Heart left ventricle (tissue), 16 donors: ENCODE results near the gene NME7. TPM values are rescaled to one million over a fixed set of nuclear protein-coding genes. Genes with fewer than 3 reads are reported as not detected.
A peak's percentile ranks its signal among the peaks of the same experiment; 100 is the strongest.

ENCODE experiments used
- ATAC-seq, 4 donors: fragments of 200-7000 bp; cut with Tn5 transposase; one replicate each; pipeline ENCODE4 v1.9.1; 2020 to 2022; ENCODE audit warnings: moderate library complexity in 4 of 4, mild to moderate bottlenecking in 3 of 4, moderate number of reproducible peaks in 1 of 4
- DNase-seq, 5 donors: peaks; one replicate each; pipeline ENCODE4 v3.0.0-alpha.2; 2020
- H3K27ac ChIP-seq, 12 donors: fragments of 200-600 bp; sonication (generic) in 4 of 12; one replicate each; pipeline versions ENCODE4 v1.5.0 to v1.8.0; 2016 to 2022; ENCODE audit warnings: mild to moderate bottlenecking in 2 of 12
- H3K27me3 ChIP-seq, 9 donors: fragments of 200-600 bp; sonication (generic) in 2 of 9; one replicate each; pipeline versions ENCODE4 v1.5.1 to v1.8.0; 2016 to 2022; ENCODE audit warnings: mild to moderate bottlenecking in 3 of 9
- H3K36me3 ChIP-seq, 9 donors: fragments of 200-600 bp; sonication (generic) in 2 of 9; one replicate each; pipeline versions ENCODE4 v1.5.0 to v1.8.0; 2018 to 2022; ENCODE audit warnings: mild to moderate bottlenecking in 2 of 9
- H3K4me1 ChIP-seq, 12 donors: fragments of 200-600 bp; sonication (generic) in 4 of 12; one replicate each; pipeline versions ENCODE4 v1.5.0 to v1.8.0; 2016 to 2022; ENCODE audit warnings: mild to moderate bottlenecking in 3 of 12
- H3K4me3 ChIP-seq, 12 donors: fragments of 200-600 bp; sonication (generic) in 4 of 12; one replicate each; pipeline versions ENCODE4 v1.5.0 to v1.8.0; 2017 to 2022; ENCODE audit warnings: mild to moderate bottlenecking in 9 of 12, moderate library complexity in 4 of 12
- H3K9me3 ChIP-seq, 12 donors: fragments of 200-600 bp; sonication (generic) in 4 of 12; one replicate each; pipeline versions ENCODE4 v1.5.0 to v1.8.0; 2016 to 2022; ENCODE audit warnings: mild to moderate bottlenecking in 1 of 12
- CTCF ChIP-seq, 12 donors: fragments of 200-600 bp; sonication (generic) in 4 of 12; IDR thresholded peaks; one replicate each; pipeline versions ENCODE4 v1.5.0 to v1.8.0; 2018 to 2022; ENCODE audit warnings: antibody characterized with exemption in 12 of 12, mild to moderate bottlenecking in 5 of 12
- POLR2A ChIP-seq, 2 donors: fragments of 450-650 bp; IDR thresholded peaks; one replicate each; pipeline ENCODE4 v1.6.1; 2017; ENCODE audit warnings: antibody characterized with exemption in 2 of 2, mild to moderate bottlenecking in 2 of 2, moderate library complexity in 2 of 2
- WGBS, 4 donors: extraction: QIAGEN DNeasy Blood & Tissue Kit in 2 of 4; methylation state at CpG; one replicate each; pipeline versions ENCODE4 v1.1.5 to v1.1.7; 2013 to 2018; 5-methylcytosine and 5-hydroxymethylcytosine counted together
- intact Hi-C, 10 donors: fragments of 100-400 bp; cut with DNase I; formaldehyde crosslinking; loops; one replicate each; pipeline versions ENCODE4 v1.11.1 to v1.14.2; 2022
- polyA plus RNA-seq, 2 donors: library from polyadenylated mRNA; stranded (reverse); fragments of 200-250 nt; gene quantifications; one replicate each; pipeline ENCODE4 v1.2.3, GENCODE V29; 2013
- total RNA-seq, 9 donors: library from RNA; depleted of rRNA in 2 of 9; stranded (reverse); fragments of >200 nt in 2 of 9; fragmentation: NEBNext Ultra II Directional in 3 of 9; extraction: Animal tissue kit (Norgen Biotek cat#: 25700) in 3 of 9; gene quantifications; one replicate each; pipeline versions ENCODE4 v1.1.0 to v1.2.4, GENCODE V29; 2016 to 2023
- donor health status: ischemic (EF 13 %, LVEDD 7.1; RV severe dilation, severe dysfunction).
- donor health status: healthy with polysubstance abuse.
- donor health status: DM: no; HTN: yes; CAD: no.
- donor health status: DM: no; HTN: no; CAD: no.
- donor health status: ischemic (EF 25% LVEDD 6.9; RV normal size, moderate dysfunction).
- donor health status: ischemic (EF 25% LVEDD 5.7; RV mildly dilated, moderate dysfunction).
- donor health status: healthy.
- donor health status: DM: yes; HTN: yes; CAD: no.
- donor health status: ischemic (EF 35%, LVEDD 5.7; RV mildly dilated, moderate dysfunction).
- donor health status: nonischemic (EF 11% LVEDD 7.7; RV severe dilation, severe dysfunction).
- donor health status: DM: yes; HTN: yes; CAD: no.
- donor health status: PGD.
- donor health status: ischemic (EF 29% LVEDD 5.4; RV normal size, mild dysfunction).
- donor health status: nonischemic (EF 23%, LVEDD 6.1; RV moderate dilation, normal function).

The NME7 gene
- total and polyA plus RNA-seq, 11 donors, result 3.1 to 25.2 (median 8.4) TPM

- no peaks in the 10 kb centered on the region for H3K4me1 ChIP-seq
- H3K27ac ChIP-seq, result no peak overlapping the region
- TF ChIP-seq POLR2A (IDR thresholded peaks at IDR 0.05), result no peak
- TF ChIP-seq CTCF (IDR thresholded peaks at IDR 0.05), result no peak
- H3K4me3 ChIP-seq, result no peak overlapping the region
- peaks cover 0 to 10% (median 0%) of the 10 kb centered on the region in 12 donors for H3K9me3 ChIP-seq
- no peak for ATAC-seq
- no peaks in the 10 kb centered on the region for H3K27me3 ChIP-seq
- intact Hi-C loops, result no loop called here
- no peak for DNase-seq
- H3K36me3 ChIP-seq, result no peaks in the 10 kb centered on the region
Measured at GRCh38 chr1:169200319-169200718, 167.3 kb downstream of the NME7 start.

GRCh38 chr1:169196581-169196980 is 171.0 kb downstream of the NME7 start:
- ATAC-seq (no peak), DNase-seq (no peak)
- intact Hi-C loops, result loop anchor here in 4 of 10 donors (10.0 kb wide), 1 partner anchor 592 kb away; no protein-coding TSS in a partner anchor
- Histone ChIP-seq H3K4me1 (peaks cover 0 to 12% (median 0%) of the 10 kb centered on the region in 12 donors), H3K4me3 (no peak overlapping the region), H3K9me3 (peaks cover 0 to 10% (median 0%) of the 10 kb centered on the region in 12 donors), H3K27ac (no peak overlapping the region), H3K36me3 (no peaks in the 10 kb centered on the region), H3K27me3 (no peaks in the 10 kb centered on the region)
- TF ChIP-seq POLR2A (IDR thresholded peaks at IDR 0.05) (no peak), CTCF (IDR thresholded peaks at IDR 0.05) (no peak)
- WGBS, 4 donors, result 97 to 98% (median 97%) methylated on average over 3 of the region's 3 CpGs

- no peak for TF ChIP-seq POLR2A (IDR thresholded peaks at IDR 0.05)
- TF ChIP-seq CTCF (IDR thresholded peaks at IDR 0.05), result no peak
- intact Hi-C loops, result loop anchor here in 4 of 10 donors (10.0 kb wide), 1 partner anchor 591 kb away; no protein-coding TSS in a partner anchor
- peaks cover 0 to 10% (median 0%) of the 10 kb centered on the region in 12 donors for H3K9me3 ChIP-seq
Measured at GRCh38 chr1:169196161-169196560, 171.4 kb downstream of the NME7 start.

GRCh38 chr1:169193191-169193850 is 174.3 kb downstream of the NME7 start:
- ATAC-seq, result peak; percentile 93 to 96 (median 94)
- peaks cover 0 to 12% (median 0%) of the 10 kb centered on the region in 12 donors for H3K4me1 ChIP-seq
- DNase-seq, result peak in 4 of 5 donors; percentile 18 to 53 (median 30)
- 24 to 30% (median 25%) methylated on average over 4 of the region's 4 CpGs for WGBS, 4 donors
- no peaks in the 10 kb centered on the region for H3K27me3 ChIP-seq
- H3K9me3 ChIP-seq, result peaks cover 0 to 10% (median 0%) of the 10 kb centered on the region in 12 donors
- intact Hi-C loops, result loop anchor here in 5 of 10 donors (1.0 to 10.0 kb wide), 4 partner anchors 33 to 590 kb away; no protein-coding TSS in a partner anchor
- H3K27ac ChIP-seq, result peak overlapping the region in 4 of 12 donors; percentile 15 to 53 (median 24)
- H3K4me3 ChIP-seq, result no peak overlapping the region
- H3K36me3 ChIP-seq, result no peaks in the 10 kb centered on the region
- TF ChIP-seq POLR2A (IDR thresholded peaks at IDR 0.05), result no peak
- TF ChIP-seq CTCF (IDR thresholded peaks at IDR 0.05), result peak in 8 of 12 donors; percentile 14 to 58 (median 41)

More at GRCh38 chr1:169196161-169196560, 171.4 kb downstream of the NME7 start:
- Histone ChIP-seq H3K36me3 (no peaks in the 10 kb centered on the region), H3K4me3 (no peak overlapping the region), H3K27ac (no peak overlapping the region), H3K27me3 (no peaks in the 10 kb centered on the region), H3K4me1 (peaks cover 0 to 12% (median 0%) of the 10 kb centered on the region in 12 donors)
- no peak for DNase-seq
- ATAC-seq, result no peak
- 95 to 96% (median 96%) methylated on average over 3 of the region's 3 CpGs for WGBS, 4 donors
